SU-DHL-6 (cell line): ENCODE results near the gene RAPGEF3.

Experiments used
- H2AFZ ChIP-seq: fragments of 200-600 bp; sonication (generic); 2 replicates; pipeline ENCODE4 v1.6.1; 2014; ENCODE audit warnings: low read depth, mild to moderate bottlenecking, moderate library complexity, mixed read lengths, antibody characterized with exemption, low read length; ENCODE audit not compliant: severe bottlenecking
- H3F3A ChIP-seq: fragments of 200-600 bp; shearing (Covaris generic); 2 replicates; pipeline ENCODE4 v1.6.0; 2016; ENCODE audit warnings: antibody characterized with exemption, mild to moderate bottlenecking; ENCODE audit not compliant: insufficient read depth
- H3K27ac ChIP-seq: fragments of 200-600 bp; sonication (generic); 2 replicates; pipeline ENCODE4 v1.5.1; 2016; ENCODE audit warnings: low read depth, mild to moderate bottlenecking, low read length, moderate library complexity, mixed read lengths
- H3K27me3 ChIP-seq: fragments of 200-600 bp; sonication (generic), shearing (Covaris generic); 2 replicates; pipeline ENCODE4 v1.6.0; 2014; ENCODE audit warnings: mild to moderate bottlenecking, low read length
- H3K36me3 ChIP-seq: fragments of 200-600 bp; sonication (generic); 2 replicates; pipeline ENCODE4 v1.6.1; 2014; ENCODE audit warnings: mild to moderate bottlenecking, low read length, mixed read lengths
- H3K4me2 ChIP-seq: fragments of 300-600, 200-600 bp; shearing (Covaris generic), sonication (generic); 2 replicates; pipeline ENCODE4 v1.6.0; 2014; ENCODE audit warnings: low read length, low read depth, mild to moderate bottlenecking; ENCODE audit not compliant: poor library complexity, severe bottlenecking
- H3K4me3 ChIP-seq: fragments of 200-600 bp; sonication (generic); 2 replicates; pipeline ENCODE4 v1.5.1; 2014; ENCODE audit warnings: antibody characterized with exemption, low read length, mild to moderate bottlenecking, mixed read lengths; ENCODE audit not compliant: insufficient read depth, poor library complexity, severe bottlenecking
- H3K79me2 ChIP-seq: fragments of 200-600 bp; sonication (generic); 2 replicates; pipeline ENCODE4 v1.6.1; 2014; ENCODE audit warnings: mild to moderate bottlenecking, low read length, moderate library complexity; ENCODE audit not compliant: insufficient read depth
- H3K9ac ChIP-seq: fragments of 200-600 bp; sonication (generic); 2 replicates; pipeline ENCODE4 v1.7.0; 2014; ENCODE audit warnings: mild to moderate bottlenecking, low read length
- H3K9me2 ChIP-seq: fragments of 200-600 bp; sonication (generic); replicated peaks from 2 replicates; pipeline ENCODE4 v1.6.1; 2014; ENCODE audit warnings: low read length; ENCODE audit not compliant: insufficient read depth
- H3K9me3 ChIP-seq: fragments of 200-600 bp; sonication (generic); 2 replicates; pipeline ENCODE4 v1.6.1; 2014; ENCODE audit warnings: low read length, mixed read lengths; ENCODE audit not compliant: insufficient read depth
- H4K20me1 ChIP-seq: fragments of 200-600 bp; sonication (generic); 2 replicates; pipeline ENCODE4 v1.6.1; 2014; ENCODE audit warnings: low read depth, mild to moderate bottlenecking, antibody characterized with exemption, low read length, moderate library complexity, mixed read lengths
- EZH2phosphoT487 ChIP-seq: fragments of 200-600 bp; sonication (generic), shearing (Covaris generic); conservative IDR thresholded peaks from 2 replicates; pipeline ENCODE4 v1.6.1; 2018; ENCODE audit warnings: mild to moderate bottlenecking, antibody characterized with exemption, low read length, moderate library complexity, mixed read lengths
- TF ChIP-seq, protein P1 (sequence below): fragments of 200-600 bp; sonication (generic); IDR thresholded peaks from one replicate; pipeline ENCODE4 v1.5.1; 2017; ENCODE audit warnings: antibody characterized with exemption, mild to moderate bottlenecking, low read length, moderate library complexity; ENCODE audit not compliant: insufficient read depth, poor library complexity, severe bottlenecking

RAPGEF3 gene

DNA sequence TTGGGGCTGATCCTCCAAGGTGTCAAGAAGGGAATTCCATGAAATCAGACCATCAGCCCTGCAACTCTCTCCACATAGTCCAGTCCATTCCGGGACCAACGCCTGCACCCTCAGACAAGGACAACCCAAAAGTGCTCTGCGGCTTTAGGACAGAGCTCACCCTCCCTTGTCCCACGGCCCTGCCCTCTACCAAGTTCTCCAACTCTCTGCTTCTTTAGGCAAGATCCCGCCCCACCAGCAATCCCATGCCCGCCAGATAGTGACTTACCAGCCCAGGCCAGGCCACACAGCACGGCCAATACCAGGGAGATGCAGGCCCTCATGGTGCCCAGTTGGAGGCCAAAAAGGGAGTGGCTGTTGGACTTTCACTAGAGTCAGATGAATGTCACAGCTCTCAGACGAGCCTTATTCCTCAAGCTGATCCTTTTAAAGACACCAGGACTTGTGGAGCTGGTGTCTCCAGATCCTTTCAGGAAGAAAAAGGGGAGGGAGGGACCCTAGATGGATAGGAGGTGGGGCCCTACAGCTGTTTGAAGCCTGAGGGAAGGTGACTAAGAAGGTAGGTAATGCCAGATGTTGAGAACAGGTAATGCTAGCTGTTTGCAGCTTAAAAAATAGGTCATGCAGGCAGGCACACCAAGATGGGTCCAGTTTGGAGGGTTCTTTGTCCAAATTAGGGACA, 33.4 kb downstream of the RAPGEF3 start, which contains the start of gene ENDOU:
Gene ENDOU, minus strand, starts transcription at position 400 of the 682 bp plus-strand sequence. Its CDS starts 77 bp downstream, at position 323.
- Histone ChIP-seq H3K9me2 (no peaks in the 10 kb centered on the region), H3K79me2 (no peaks in the 10 kb centered on the region), H3K4me3 (no peak within 1 kb of the TSS), H3K36me3 (no peaks in the 10 kb centered on the region), H3K27me3 (no peaks in the 10 kb centered on the region), H3K9me3 (no peaks in the 10 kb centered on the region), H3K4me2 (no peak within 1 kb of the TSS), H4K20me1 (no peaks in the 10 kb centered on the region), H3K27ac (no peak within 1 kb of the TSS), H2AFZ (no peak within 1 kb of the TSS), H3F3A (no peaks in the 10 kb centered on the region), H3K9ac (no peak within 1 kb of the TSS)
- no peak for TF ChIP-seq EZH2phosphoT487
- TF ChIP-seq, protein P1, sequence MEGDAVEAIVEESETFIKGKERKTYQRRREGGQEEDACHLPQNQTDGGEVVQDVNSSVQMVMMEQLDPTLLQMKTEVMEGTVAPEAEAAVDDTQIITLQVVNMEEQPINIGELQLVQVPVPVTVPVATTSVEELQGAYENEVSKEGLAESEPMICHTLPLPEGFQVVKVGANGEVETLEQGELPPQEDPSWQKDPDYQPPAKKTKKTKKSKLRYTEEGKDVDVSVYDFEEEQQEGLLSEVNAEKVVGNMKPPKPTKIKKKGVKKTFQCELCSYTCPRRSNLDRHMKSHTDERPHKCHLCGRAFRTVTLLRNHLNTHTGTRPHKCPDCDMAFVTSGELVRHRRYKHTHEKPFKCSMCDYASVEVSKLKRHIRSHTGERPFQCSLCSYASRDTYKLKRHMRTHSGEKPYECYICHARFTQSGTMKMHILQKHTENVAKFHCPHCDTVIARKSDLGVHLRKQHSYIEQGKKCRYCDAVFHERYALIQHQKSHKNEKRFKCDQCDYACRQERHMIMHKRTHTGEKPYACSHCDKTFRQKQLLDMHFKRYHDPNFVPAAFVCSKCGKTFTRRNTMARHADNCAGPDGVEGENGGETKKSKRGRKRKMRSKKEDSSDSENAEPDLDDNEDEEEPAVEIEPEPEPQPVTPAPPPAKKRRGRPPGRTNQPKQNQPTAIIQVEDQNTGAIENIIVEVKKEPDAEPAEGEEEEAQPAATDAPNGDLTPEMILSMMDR, result no peak

DNA sequence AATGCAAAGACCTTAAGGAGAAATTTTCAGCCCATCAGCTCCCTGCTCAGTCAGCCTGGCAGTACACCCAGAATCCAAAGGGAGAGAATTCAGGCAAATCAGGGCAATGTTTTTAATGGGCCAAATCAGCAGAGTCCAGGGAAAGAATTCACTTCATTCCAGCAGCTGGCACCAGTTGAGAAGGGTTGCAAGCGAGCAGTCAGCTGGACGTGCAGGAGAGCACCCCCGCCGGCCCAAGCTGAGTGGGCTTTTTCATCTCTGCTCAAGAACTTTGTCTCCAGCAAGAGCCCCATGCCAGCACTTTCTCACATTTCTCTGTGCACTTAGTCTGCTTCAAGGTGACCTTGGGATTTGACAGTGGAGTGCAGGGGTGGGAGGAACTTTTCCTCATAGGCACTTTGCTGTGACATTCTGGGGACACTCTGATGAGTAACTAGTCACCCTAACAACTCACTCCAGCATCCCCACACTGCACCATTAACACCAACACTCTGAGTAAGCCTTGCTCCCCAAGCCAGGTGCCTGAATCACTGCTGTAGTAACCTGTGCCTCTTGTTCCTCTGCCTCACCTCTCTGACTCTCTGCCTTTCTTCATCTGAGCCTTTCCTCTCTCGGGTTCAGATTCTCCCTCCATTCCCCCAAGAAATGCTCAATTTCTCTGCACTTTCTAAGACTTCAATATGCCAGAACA, 35.6 kb downstream of the RAPGEF3 start:
- TF ChIP-seq, protein P1, result no peak
- no peak for TF ChIP-seq EZH2phosphoT487
- Histone ChIP-seq H3K27ac (no peak overlapping the region), H3K79me2 (no peaks in the 10 kb centered on the region), H3F3A (no peaks in the 10 kb centered on the region), H2AFZ (no peak overlapping the region), H3K9ac (no peak overlapping the region), H4K20me1 (no peaks in the 10 kb centered on the region), H3K9me2 (no peaks in the 10 kb centered on the region), H3K36me3 (no peaks in the 10 kb centered on the region), H3K9me3 (no peaks in the 10 kb centered on the region), H3K4me3 (no peak overlapping the region), H3K27me3 (no peaks in the 10 kb centered on the region), H3K4me2 (no peak overlapping the region)

GRCh38 chr12:47722136-47722834, 36.4 kb downstream of the RAPGEF3 start:
- H3K36me3 ChIP-seq, result no peaks in the 10 kb centered on the region
- no peaks in the 10 kb centered on the region for H3F3A ChIP-seq
- no peak overlapping the region for H3K4me3 ChIP-seq
- no peak overlapping the region for H2AFZ ChIP-seq
- H4K20me1 ChIP-seq, result no peaks in the 10 kb centered on the region
- H3K4me2 ChIP-seq, result no peak overlapping the region
- TF ChIP-seq EZH2phosphoT487, result no peak
- TF ChIP-seq, protein P1, result no peak
- no peak overlapping the region for H3K27ac ChIP-seq
- no peaks in the 10 kb centered on the region for H3K27me3 ChIP-seq
- no peaks in the 10 kb centered on the region for H3K9me3 ChIP-seq
- no peaks in the 10 kb centered on the region for H3K79me2 ChIP-seq
- H3K9me2 ChIP-seq, result no peaks in the 10 kb centered on the region
- no peak overlapping the region for H3K9ac ChIP-seq
